HCT116 (cell line): ENCODE results near the gene VPS41.

Experiments used
- CBX3 ChIP-seq: IDR thresholded peaks from 2 replicates; pipeline ENCODE4 v1.6.1; 2012; ENCODE audit warnings: low read depth
- POLR2A ChIP-seq: IDR thresholded peaks from 2 replicates; pipeline ENCODE4 v1.7.0; 2011; ENCODE audit warnings: borderline replicate concordance; ENCODE audit not compliant: insufficient read depth, insufficient read length; ENCODE audit errors: extremely low read depth
- POLR2AphosphoS5 ChIP-seq: IDR thresholded peaks from 2 replicates; pipeline ENCODE4 v1.6.1; 2011; ENCODE audit warnings: mild to moderate bottlenecking, low read depth, low read length, moderate library complexity
- RAD21 ChIP-seq: IDR thresholded peaks from 2 replicates; pipeline ENCODE4 v1.6.1; 2012; ENCODE audit warnings: low read depth, mild to moderate bottlenecking
- YY1 ChIP-seq: IDR thresholded peaks from 2 replicates; pipeline ENCODE4 v1.6.1; 2011; ENCODE audit warnings: low read length, low read depth, moderate library complexity, mild to moderate bottlenecking; ENCODE audit not compliant: insufficient replicate concordance; ENCODE audit errors: extremely low read depth
- ZNF274 ChIP-seq: fragments of 200-500 bp; sonication (Bioruptor generic); IDR thresholded peaks from 2 replicates; pipeline ENCODE4 v1.6.1; 2014; ENCODE audit warnings: mild to moderate bottlenecking, low read depth, low read length, inconsistent platforms
- TF ChIP-seq, protein P1 (sequence below): IDR thresholded peaks from 2 replicates; pipeline ENCODE4 v1.6.1; 2012; ENCODE audit warnings: low read depth
- TF ChIP-seq, protein P2 (sequence below), 3 experiments: fragments of 200-600 bp in 1 of 3; sonication (generic) in 1 of 3; IDR thresholded peaks in 2 of 3; conservative IDR thresholded peaks in 1 of 3; 2 replicates each; pipeline ENCODE4 v1.5.1; 2012 to 2017; ENCODE audit warnings: low read depth in 2 of 3, low read length in 2 of 3, antibody characterized with exemption in 1 of 3, borderline replicate concordance in 1 of 3, control low read depth in 1 of 3, mild to moderate bottlenecking in 1 of 3, mixed read lengths in 1 of 3, mixed run types in 1 of 3, moderate library complexity in 1 of 3; ENCODE audit not compliant: insufficient read depth in 1 of 3

DNA sequence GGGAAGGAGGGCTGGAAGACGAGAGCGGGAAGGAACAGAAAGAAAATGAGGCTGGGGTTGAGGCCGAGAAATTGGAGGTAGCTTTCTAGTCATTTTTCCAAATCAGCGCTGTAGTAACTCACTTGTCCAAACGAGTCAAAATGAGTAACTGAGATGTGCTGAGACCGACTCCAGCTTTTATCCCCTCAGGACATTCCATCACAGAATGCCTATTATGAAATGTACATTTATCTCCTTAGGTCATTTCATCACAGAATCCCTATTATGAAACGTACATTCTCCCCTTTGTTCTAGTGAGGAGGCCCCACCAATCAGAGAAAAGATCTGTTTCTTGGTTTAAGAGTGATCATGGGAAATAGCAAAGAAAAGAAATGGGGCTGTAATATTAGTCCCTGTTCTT is 222.1 kb downstream of the VPS41 start:
- TF ChIP-seq, protein P1, sequence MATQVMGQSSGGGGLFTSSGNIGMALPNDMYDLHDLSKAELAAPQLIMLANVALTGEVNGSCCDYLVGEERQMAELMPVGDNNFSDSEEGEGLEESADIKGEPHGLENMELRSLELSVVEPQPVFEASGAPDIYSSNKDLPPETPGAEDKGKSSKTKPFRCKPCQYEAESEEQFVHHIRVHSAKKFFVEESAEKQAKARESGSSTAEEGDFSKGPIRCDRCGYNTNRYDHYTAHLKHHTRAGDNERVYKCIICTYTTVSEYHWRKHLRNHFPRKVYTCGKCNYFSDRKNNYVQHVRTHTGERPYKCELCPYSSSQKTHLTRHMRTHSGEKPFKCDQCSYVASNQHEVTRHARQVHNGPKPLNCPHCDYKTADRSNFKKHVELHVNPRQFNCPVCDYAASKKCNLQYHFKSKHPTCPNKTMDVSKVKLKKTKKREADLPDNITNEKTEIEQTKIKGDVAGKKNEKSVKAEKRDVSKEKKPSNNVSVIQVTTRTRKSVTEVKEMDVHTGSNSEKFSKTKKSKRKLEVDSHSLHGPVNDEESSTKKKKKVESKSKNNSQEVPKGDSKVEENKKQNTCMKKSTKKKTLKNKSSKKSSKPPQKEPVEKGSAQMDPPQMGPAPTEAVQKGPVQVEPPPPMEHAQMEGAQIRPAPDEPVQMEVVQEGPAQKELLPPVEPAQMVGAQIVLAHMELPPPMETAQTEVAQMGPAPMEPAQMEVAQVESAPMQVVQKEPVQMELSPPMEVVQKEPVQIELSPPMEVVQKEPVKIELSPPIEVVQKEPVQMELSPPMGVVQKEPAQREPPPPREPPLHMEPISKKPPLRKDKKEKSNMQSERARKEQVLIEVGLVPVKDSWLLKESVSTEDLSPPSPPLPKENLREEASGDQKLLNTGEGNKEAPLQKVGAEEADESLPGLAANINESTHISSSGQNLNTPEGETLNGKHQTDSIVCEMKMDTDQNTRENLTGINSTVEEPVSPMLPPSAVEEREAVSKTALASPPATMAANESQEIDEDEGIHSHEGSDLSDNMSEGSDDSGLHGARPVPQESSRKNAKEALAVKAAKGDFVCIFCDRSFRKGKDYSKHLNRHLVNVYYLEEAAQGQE = no peak
- TF ChIP-seq, protein P2, sequence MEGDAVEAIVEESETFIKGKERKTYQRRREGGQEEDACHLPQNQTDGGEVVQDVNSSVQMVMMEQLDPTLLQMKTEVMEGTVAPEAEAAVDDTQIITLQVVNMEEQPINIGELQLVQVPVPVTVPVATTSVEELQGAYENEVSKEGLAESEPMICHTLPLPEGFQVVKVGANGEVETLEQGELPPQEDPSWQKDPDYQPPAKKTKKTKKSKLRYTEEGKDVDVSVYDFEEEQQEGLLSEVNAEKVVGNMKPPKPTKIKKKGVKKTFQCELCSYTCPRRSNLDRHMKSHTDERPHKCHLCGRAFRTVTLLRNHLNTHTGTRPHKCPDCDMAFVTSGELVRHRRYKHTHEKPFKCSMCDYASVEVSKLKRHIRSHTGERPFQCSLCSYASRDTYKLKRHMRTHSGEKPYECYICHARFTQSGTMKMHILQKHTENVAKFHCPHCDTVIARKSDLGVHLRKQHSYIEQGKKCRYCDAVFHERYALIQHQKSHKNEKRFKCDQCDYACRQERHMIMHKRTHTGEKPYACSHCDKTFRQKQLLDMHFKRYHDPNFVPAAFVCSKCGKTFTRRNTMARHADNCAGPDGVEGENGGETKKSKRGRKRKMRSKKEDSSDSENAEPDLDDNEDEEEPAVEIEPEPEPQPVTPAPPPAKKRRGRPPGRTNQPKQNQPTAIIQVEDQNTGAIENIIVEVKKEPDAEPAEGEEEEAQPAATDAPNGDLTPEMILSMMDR (IDR thresholded peaks at IDR 0.05 in 2 of 3, conservative IDR thresholded peaks at IDR 0.05 in 1 of 3; ENCODE audit: borderline replicate concordance in 1 of 3, insufficient read depth in 1 of 3, low read depth in 2 of 3, low read length in 2 of 3) = no peak
- TF ChIP-seq POLR2A (no peak), YY1 (no peak), CBX3 (no peak), POLR2AphosphoS5 (no peak), RAD21 (no peak), ZNF274 (no peak)
